ENCODE data around the gene SOCS4.
"Not testable (repeated sequence)": the region's sequence is repeated elsewhere in the genome, so short reads cannot be mapped to it uniquely, and the experiment has no call there.

The SOCS4 gene

GRCh38 chr14:55052269-55052930, 25.4 kb downstream of the SOCS4 start:
- no peak for DNase-seq

DNA sequence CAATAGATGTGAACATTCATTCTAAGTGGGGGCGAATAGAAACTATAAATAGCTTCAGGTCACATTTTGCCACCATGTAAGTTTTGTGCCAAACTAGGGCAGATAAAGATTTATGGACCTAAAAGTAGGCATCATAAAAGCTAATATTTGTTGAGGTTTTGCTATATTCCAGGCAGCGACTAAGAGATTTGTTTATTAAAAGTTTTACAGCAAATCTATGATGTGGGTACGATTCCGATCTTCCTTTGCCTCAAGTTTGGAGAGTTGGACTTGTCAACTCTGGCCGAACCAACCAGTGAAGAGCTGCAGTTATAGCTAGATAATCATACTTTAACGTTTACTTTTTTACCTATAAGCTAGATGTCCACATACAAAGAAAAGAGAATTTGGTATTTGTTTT, 26.0 kb downstream of the SOCS4 start:
- DNase-seq = no peak

- no peak for DNase-seq
Measured at GRCh38 chr14:55053500-55053899, 26.5 kb downstream of the SOCS4 start.

- DNase-seq = no peak
Measured at GRCh38 chr14:55054098-55054497, 27.1 kb downstream of the SOCS4 start.

DNA sequence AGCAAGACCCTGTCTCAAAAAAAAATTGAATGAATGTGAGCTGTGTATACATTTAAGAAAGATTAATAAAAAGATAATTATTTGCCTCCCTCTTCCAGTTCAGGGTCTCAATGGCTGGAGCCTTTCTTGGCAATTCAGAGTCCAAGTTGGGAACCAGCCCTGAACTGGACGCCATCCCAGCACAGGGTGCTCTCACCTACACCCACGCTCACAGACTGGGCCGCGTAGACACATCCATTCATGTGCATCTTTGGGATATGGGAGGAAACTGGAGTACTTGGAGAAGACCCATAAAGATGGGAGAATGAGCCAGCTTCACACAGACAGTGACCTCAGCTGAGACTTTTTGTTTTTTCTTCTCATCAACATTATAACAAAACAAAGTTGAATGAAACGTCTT, 30.9 kb downstream of the SOCS4 start:
- no peak for DNase-seq

- no peak for DNase-seq
Measured at GRCh38 chr14:55059333-55059732, 32.3 kb downstream of the SOCS4 start.

- no peak for DNase-seq
Measured at GRCh38 chr14:55062517-55063351, 35.7 kb downstream of the SOCS4 start.

DNA sequence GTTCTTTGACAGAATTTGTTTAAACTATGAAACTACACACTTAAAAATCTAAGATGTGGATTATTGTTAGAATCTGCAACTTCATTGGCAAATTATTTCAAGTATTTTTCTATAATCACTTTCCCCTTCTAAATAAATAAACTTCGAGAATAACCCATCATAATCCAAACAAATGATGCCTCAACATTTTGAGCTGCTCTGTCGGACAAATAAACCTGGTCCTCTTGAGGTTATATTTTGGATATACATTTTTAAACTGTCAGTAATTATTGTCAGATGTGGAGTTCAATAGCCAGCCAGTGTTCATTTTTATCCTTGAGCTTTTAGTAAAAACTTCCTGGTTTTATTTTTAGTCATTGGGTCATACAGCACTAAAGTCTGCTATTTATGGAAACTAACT, 37.9 kb downstream of the SOCS4 start:
- not testable (repeated sequence) for DNase-seq

GRCh38 chr14:55065411-55065810, 38.4 kb downstream of the SOCS4 start:
- DNase-seq = no peak

DNA sequence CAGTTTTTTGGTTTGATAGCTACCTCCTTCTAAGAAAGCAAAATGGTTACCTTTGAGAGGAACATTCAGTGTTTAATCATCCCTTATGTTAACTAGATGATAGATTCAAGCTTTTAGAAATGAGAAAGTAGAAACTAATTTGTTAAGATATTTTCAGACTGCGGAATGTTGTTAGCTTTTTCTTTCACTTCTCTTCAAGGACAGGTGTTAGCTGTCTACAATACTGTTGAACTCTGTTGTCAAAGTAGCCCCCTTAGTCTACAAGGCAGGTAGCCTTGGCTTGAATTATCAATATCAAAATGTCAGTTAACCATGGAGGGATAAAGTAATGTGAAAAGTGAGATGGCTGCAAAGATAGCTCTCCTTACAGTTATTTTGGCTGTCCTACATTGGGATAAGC, 39.2 kb downstream of the SOCS4 start:
- DNase-seq = no peak

GRCh38 chr14:55070981-55071411, 44.0 kb downstream of the SOCS4 start:
- no peak for DNase-seq

GRCh38 chr14:55071870-55072640, 45.0 kb downstream of the SOCS4 start:
- no peak for DNase-seq

GRCh38 chr14:55073856-55074255, 46.8 kb downstream of the SOCS4 start:
- DNase-seq = no peak

GRCh38 chr14:55074662-55075061, 47.6 kb downstream of the SOCS4 start:
- no peak for DNase-seq

DNA sequence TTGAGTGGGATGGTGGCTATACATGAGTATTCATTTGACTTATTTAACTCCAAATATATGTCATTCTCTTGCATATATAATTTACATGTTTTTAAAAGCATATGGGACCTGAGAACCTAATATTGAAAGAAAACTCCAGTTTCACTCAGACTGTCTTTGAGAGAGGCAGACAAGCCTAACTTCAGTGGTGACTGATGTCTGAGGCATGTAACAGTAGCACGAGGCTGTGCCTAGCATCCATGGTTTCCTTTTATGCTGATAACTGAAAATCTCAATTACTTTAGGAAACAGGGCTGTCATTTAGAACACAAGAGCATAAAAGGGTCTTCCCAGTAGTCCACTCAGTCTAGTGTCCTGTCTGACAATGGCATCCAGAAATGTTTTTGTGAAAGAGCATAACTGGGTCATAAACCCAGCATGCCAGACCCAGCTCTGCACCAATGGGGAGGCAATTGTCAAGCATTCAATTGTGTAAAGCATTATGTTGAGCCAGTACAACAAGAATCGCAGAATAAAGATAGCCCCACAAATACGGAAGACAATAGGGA, 48.7 kb downstream of the SOCS4 start:
- DNase-seq = no peak

GRCh38 chr14:55077170-55078151, 50.4 kb downstream of the SOCS4 start:
- no peak for DNase-seq

- not testable (repeated sequence) for DNase-seq
Measured at GRCh38 chr14:55079961-55080360, 52.9 kb downstream of the SOCS4 start.

DNA sequence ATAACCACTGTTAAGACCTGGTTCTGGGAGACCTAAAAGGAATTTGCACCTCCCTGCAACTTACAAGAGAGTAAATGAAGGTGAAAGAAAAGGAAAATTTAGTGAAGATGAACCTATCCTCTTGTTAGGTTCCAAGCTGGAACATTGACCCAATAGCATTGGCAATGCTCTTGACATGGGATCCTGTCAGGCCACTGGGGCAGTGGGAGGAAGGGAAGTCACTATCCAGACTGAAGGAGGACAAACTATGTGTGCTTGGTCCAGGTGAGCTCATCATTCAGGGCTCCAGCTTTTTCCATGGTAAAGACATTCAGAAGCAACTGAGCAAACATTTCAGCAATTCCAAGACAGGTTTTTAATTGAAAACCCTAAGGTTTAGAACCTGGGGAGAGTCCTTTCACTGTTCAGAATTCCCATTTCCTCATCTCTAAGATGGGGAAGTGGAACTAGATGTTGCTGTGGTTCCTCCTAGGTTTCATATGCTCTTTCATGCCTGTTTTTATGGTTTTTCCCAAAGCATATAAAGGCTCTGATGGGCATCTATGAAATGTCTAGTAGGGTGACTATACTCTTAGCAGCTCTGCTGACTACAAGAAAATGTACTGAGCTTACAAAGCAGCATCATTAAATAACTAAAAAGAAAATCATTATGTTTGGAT, 57.5 kb downstream of the SOCS4 start:
- DNase-seq = no peak

DNA sequence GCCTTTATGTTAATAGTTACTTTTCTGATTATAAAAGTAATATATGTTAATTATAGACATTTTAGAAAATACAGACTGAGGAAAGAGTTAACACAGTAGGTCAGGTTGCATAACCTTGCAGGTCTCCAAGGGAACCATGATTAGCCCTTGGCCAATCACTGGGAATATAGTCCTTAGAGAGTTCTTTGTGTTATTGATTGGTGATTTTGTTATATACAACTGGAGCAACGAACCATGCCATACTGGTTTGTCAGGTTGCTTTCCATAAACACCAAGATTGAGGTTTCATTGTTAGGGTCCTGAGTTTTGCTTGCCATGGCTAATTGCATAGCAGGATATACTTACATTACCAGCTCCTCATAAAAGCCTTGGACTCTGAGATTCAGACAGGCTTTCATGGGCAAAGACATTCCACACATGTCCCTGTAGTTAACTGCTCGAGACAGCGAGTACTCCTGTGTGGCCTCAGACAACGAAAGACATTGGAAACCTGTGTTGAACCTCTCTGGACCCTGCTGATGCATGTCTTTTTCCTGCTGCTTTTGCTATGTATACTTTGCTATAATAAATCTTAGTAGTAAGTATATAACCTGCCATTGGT, 58.1 kb downstream of the SOCS4 start:
- DNase-seq = no peak

DNA sequence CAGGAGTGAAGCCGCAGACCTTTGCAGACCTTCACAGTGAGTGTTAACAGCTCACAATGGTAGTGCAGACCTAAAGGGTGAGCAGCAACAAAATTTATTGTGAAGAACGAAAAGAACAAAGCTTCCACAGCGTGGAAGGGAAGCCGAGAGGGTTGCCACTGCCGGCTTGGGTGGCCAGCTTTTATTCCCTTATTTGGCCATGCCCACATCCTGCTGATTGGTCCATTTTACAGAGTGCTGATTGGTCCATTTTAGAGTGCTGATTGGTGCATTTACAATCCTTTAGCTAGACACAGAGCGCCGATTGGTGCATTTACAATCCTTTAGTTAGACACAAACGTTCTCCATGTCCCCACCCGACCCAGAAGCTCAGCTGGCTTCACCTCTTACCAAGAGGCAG, 59.9 kb downstream of the SOCS4 start:
- no peak for DNase-seq

GRCh38 chr14:55088356-55088755, 61.3 kb downstream of the SOCS4 start:
- DNase-seq = no peak

All from NCI-H774 (cell line).